IMR-90 (cell line): Measurements from ENCODE around the gene AKAP12. TPM values are rescaled to one million over a fixed set of nuclear protein-coding genes. Genes with fewer than 3 reads are reported as not detected.

ENCODE experiments used
- ATAC-seq: fragments of 200-7000 bp; cut with Tn5 transposase; 2 replicates; pipeline ENCODE4 v1.9.1; 2020; ENCODE audit warnings: low read depth, mild to moderate bottlenecking, moderate library complexity
- BruUV-seq: library from RNA; stranded (reverse); fragments of 400-500 nt; replicated peaks from 2 replicates; lab custom pipeline; 2021; lab: Mats Ljungman, UMichigan
- CTCF ChIA-PET: fragments of 300-600 bp; formaldehyde crosslinking; extraction: SDS; loops from one replicate; lab custom pipeline; 2021; ENCODE audit warnings: antibody characterized with exemption; lab: Yijun Ruan, JAX
- POLR2A ChIA-PET: fragments of 300-600 bp; sonication (Branson Sonifier 250); formaldehyde crosslinking; loops from one replicate; lab custom pipeline; 2022; ENCODE audit warnings: antibody characterized with exemption; ENCODE audit not compliant: unreplicated experiment; lab: Charles Lee
- DNase-seq: peaks from one replicate; pipeline ENCODE4 v3.0.0; 2013
- H2AFZ ChIP-seq: replicated peaks from 2 replicates; pipeline ENCODE3; 2013; ENCODE audit warnings: low read length, mild to moderate bottlenecking; ENCODE audit not compliant: poor library complexity
- H2AK5ac ChIP-seq: 2 replicates; pipeline ENCODE4 v1.6.1; 2013; ENCODE audit warnings: low read depth, low read length, inconsistent platforms
- H2AK9ac ChIP-seq: replicated peaks from 2 replicates; pipeline ENCODE3; 2013; ENCODE audit warnings: mild to moderate bottlenecking, low read depth, low read length, moderate library complexity; ENCODE audit not compliant: poor library complexity
- H2BK120ac ChIP-seq: 2 replicates; pipeline ENCODE4 v1.6.1; 2013; ENCODE audit warnings: low read depth, low read length, inconsistent platforms
- H2BK15ac ChIP-seq: 3 replicates; pipeline ENCODE4 v1.6.1; 2013; ENCODE audit warnings: low read depth, low read length, inconsistent platforms
- H2BK20ac ChIP-seq: 2 replicates; pipeline ENCODE4 v1.6.1; 2013; ENCODE audit warnings: low read depth, mild to moderate bottlenecking, inconsistent platforms, low read length, moderate library complexity
- H2BK5ac ChIP-seq: 2 replicates; pipeline ENCODE4 v1.6.1; 2013; ENCODE audit warnings: mild to moderate bottlenecking, low read depth, low read length, inconsistent platforms; ENCODE audit not compliant: poor library complexity, severe bottlenecking
- H3K14ac ChIP-seq: replicated peaks from 2 replicates; pipeline ENCODE4 v1.6.1; 2013; ENCODE audit warnings: low read depth, low read length, inconsistent platforms
- H3K18ac ChIP-seq: 2 replicates; pipeline ENCODE4 v1.6.1; 2013; ENCODE audit warnings: low read depth, low read length, control low read depth
- H3K23ac ChIP-seq: 2 replicates; pipeline ENCODE4 v1.6.1; 2013; ENCODE audit warnings: low read depth, low read length, inconsistent platforms
- H3K27ac ChIP-seq: 2 replicates; pipeline ENCODE4 v1.5.1; 2013; ENCODE audit warnings: mild to moderate bottlenecking, control low read depth, low read length; ENCODE audit not compliant: insufficient read depth
- H3K27me3 ChIP-seq: 2 replicates; pipeline ENCODE4 v1.6.1; 2013; ENCODE audit warnings: low read length; ENCODE audit not compliant: control insufficient read depth, insufficient read depth
- H3K36me3 ChIP-seq: 2 replicates; pipeline ENCODE4 v1.6.1; 2013; ENCODE audit warnings: low read length, mixed read lengths; ENCODE audit not compliant: control insufficient read depth, insufficient read depth
- H3K4ac ChIP-seq: 2 replicates; pipeline ENCODE4 v1.6.1; 2013; ENCODE audit warnings: low read depth, low read length, inconsistent platforms
- H3K4me1 ChIP-seq: 2 replicates; pipeline ENCODE4 v1.6.1; 2013; ENCODE audit warnings: low read length, mixed read lengths; ENCODE audit not compliant: control insufficient read depth, insufficient read depth
- H3K4me2 ChIP-seq: 2 replicates; pipeline ENCODE4 v1.6.1; 2013; ENCODE audit warnings: low read depth, mild to moderate bottlenecking, control low read depth, low read length, moderate library complexity
- H3K4me3 ChIP-seq: 2 replicates; pipeline ENCODE4 v1.5.1; 2013; ENCODE audit warnings: low read depth, mild to moderate bottlenecking, control low read depth, low read length, moderate library complexity; ENCODE audit not compliant: insufficient read depth
- H3K56ac ChIP-seq: 2 replicates; pipeline ENCODE4 v1.6.1; 2013; ENCODE audit warnings: low read length, inconsistent platforms; ENCODE audit not compliant: insufficient read depth; ENCODE audit errors: extremely low read depth
- H3K79me1 ChIP-seq, 2 experiments: 2 replicates each; pipeline ENCODE4 v1.6.1; 2013; ENCODE audit warnings: low read length in 2 of 2, inconsistent platforms in 1 of 2, low read depth in 1 of 2
- H3K9ac ChIP-seq: 2 replicates; pipeline ENCODE4 v1.6.1; 2013; ENCODE audit warnings: low read depth, low read length, control low read depth
- H3K9me1 ChIP-seq: 2 replicates; pipeline ENCODE4 v1.6.1; 2013; ENCODE audit warnings: low read length, inconsistent platforms; ENCODE audit not compliant: insufficient read depth
- H3K9me3 ChIP-seq: 2 replicates; pipeline ENCODE4 v1.6.1; 2013; ENCODE audit warnings: low read length; ENCODE audit not compliant: control insufficient read depth, insufficient read depth
- H4K20me1 ChIP-seq: 2 replicates; pipeline ENCODE4 v1.6.1; 2013; ENCODE audit warnings: low read length, inconsistent platforms; ENCODE audit not compliant: insufficient read depth
- H4K5ac ChIP-seq: 2 replicates; pipeline ENCODE4 v1.6.1; 2013; ENCODE audit warnings: mild to moderate bottlenecking, low read depth, low read length, control low read depth
- H4K8ac ChIP-seq, 2 experiments: 2 replicates each; pipeline ENCODE4 v1.6.1; 2013; ENCODE audit warnings: low read depth in 2 of 2, low read length in 2 of 2, control low read depth in 1 of 2, inconsistent platforms in 1 of 2
- H4K91ac ChIP-seq: 2 replicates; pipeline ENCODE4 v1.6.1; 2013; ENCODE audit warnings: low read depth, low read length, inconsistent platforms; ENCODE audit not compliant: insufficient read depth
- BHLHE40 ChIP-seq: fragments of 150-350 bp; IDR thresholded peaks from 2 replicates; pipeline ENCODE4 v1.6.1; 2016; ENCODE audit warnings: mild to moderate bottlenecking, low read depth, low read length
- CEBPB ChIP-seq: IDR thresholded peaks from 2 replicates; pipeline ENCODE4 v1.6.1; 2012; ENCODE audit warnings: low read depth, low read length, improper control_type of control experiment
- CHD1 ChIP-seq: IDR thresholded peaks from 2 replicates; pipeline ENCODE4 v1.6.1; 2012; ENCODE audit warnings: low read depth, low read length, improper control_type of control experiment
- ELK1 ChIP-seq: fragments of 150-350 bp; IDR thresholded peaks from 2 replicates; pipeline ENCODE4 v1.6.1; 2016; ENCODE audit warnings: low read depth, mild to moderate bottlenecking, low read length, moderate library complexity, borderline replicate concordance
- FOS ChIP-seq: fragments of 150-350 bp; IDR thresholded peaks from 2 replicates; pipeline ENCODE4 v1.6.1; 2016; ENCODE audit warnings: low read depth, low read length
- MAFK ChIP-seq: IDR thresholded peaks from 2 replicates; pipeline ENCODE4 v1.6.1; 2012; ENCODE audit warnings: low read depth, low read length, improper control_type of control experiment
- MAZ ChIP-seq: IDR thresholded peaks from 2 replicates; pipeline ENCODE4 v1.6.1; 2012; ENCODE audit warnings: low read depth, mild to moderate bottlenecking, low read length, improper control_type of control experiment, moderate library complexity, borderline replicate concordance
- MXI1 ChIP-seq: IDR thresholded peaks from 2 replicates; pipeline ENCODE4 v1.6.1; 2012; ENCODE audit warnings: low read depth, mild to moderate bottlenecking, low read length, moderate library complexity, borderline replicate concordance
- NFE2L2 ChIP-seq: fragments of 150-350 bp; IDR thresholded peaks from 2 replicates; pipeline ENCODE4 v1.6.1; 2016; ENCODE audit warnings: low read depth, mild to moderate bottlenecking, low read length
- RAD21 ChIP-seq: IDR thresholded peaks from 2 replicates; pipeline ENCODE4 v1.6.1; 2012; ENCODE audit warnings: low read length, improper control_type of control experiment
- RCOR1 ChIP-seq: IDR thresholded peaks from 2 replicates; pipeline ENCODE4 v1.6.1; 2012; ENCODE audit warnings: mild to moderate bottlenecking, low read length, improper control_type of control experiment; ENCODE audit not compliant: insufficient replicate concordance
- RFX5 ChIP-seq: IDR thresholded peaks from 2 replicates; pipeline ENCODE4 v1.8.0; 2012; ENCODE audit warnings: low read depth, mild to moderate bottlenecking, low read length, moderate library complexity
- SMC3 ChIP-seq: fragments of 150-350 bp; IDR thresholded peaks from 2 replicates; pipeline ENCODE4 v1.6.1; 2016; ENCODE audit warnings: low read depth, mild to moderate bottlenecking, antibody characterized with exemption, low read length, moderate library complexity
- WGBS, 2 experiments: methylation state at CpG; one replicate each; pipeline versions ENCODE4 v1.1.5 to v1.1.7; 2013; ENCODE audit warnings: missing lambda C conversion rate in 2 of 2; ENCODE audit not compliant: insufficient read length in 1 of 2; ENCODE audit errors: extremely low coverage in 2 of 2; 5-methylcytosine and 5-hydroxymethylcytosine counted together
- dilution Hi-C: fragments of 300-500 bp; cut with HindIII; formaldehyde crosslinking; loops from one replicate; pipeline ENCODE4 v1.14.3; 2018; ENCODE audit warnings: low sequenced_read_pairs; ENCODE audit not compliant: unreplicated experiment
- in situ Hi-C: fragments of 300-500 bp; cut with MboI; formaldehyde crosslinking; loops from 3 replicates; pipeline ENCODE4 v1.14.3; 2019; ENCODE audit warnings: low sequenced_read_pairs, inconsistent platforms, mixed read lengths
- intact Hi-C: fragments of 100-400 bp; cut with micrococcal nuclease; formaldehyde crosslinking; loops from 2 replicates; pipeline ENCODE4 v1.10.0; 2022
- polyA plus RNA-seq, 3 experiments: library from polyadenylated mRNA; depleted of rRNA; stranded (reverse); fragments of >200 nt; gene quantifications; 2 replicates each; pipeline ENCODE4 v1.2.3, GENCODE V29; 2012; ENCODE audit warnings: low replicate concordance in 1 of 3
- total RNA-seq: library from RNA; depleted of rRNA; stranded (reverse); fragments of >200 nt; gene quantifications from 2 replicates; pipeline ENCODE4 v1.2.3, GENCODE V29; 2012
- TF ChIP-seq, protein P1 (sequence below): conservative IDR thresholded peaks from 2 replicates; pipeline ENCODE4 v1.5.1; 2012; ENCODE audit warnings: mild to moderate bottlenecking, low read depth, low read length, improper control_type of control experiment
- TF ChIP-seq, protein P2 (sequence below): fragments of 150-350 bp; IDR thresholded peaks from 2 replicates; pipeline ENCODE4 v1.6.1; 2017; ENCODE audit warnings: mild to moderate bottlenecking, antibody characterized with exemption, low read length, low read depth

AKAP12 gene
- total and polyA plus RNA-seq, 2 of the 4 experiments (the other 2 are of a cell fraction) = 56.0 to 118 TPM

GRCh38 chr6:151340219-151340978 lies 100.6 kb downstream of the AKAP12 start:
- Histone ChIP-seq H4K20me1 (peaks cover 3% of the 10 kb centered on the region; the same call in 1 of the 2 replicates), H3K56ac (no peak overlapping the region), H4K5ac (no peak overlapping the region), H3K4ac (no peak overlapping the region; the same call in 1 of the 2 replicates), H2BK15ac (no peak overlapping the region), H2AK5ac (no peak overlapping the region), H3K4me2 (no peak overlapping the region), H4K8ac (no peak overlapping the region), H3K27ac (no peak overlapping the region), H3K9ac (no peak overlapping the region), H3K4me1 (no peaks in the 10 kb centered on the region), H2AK9ac (no peak overlapping the region), H3K23ac (no peak overlapping the region), H3K14ac (no peak overlapping the region), H3K4me3 (no peak overlapping the region), H3K36me3 (peaks cover 10% of the 10 kb centered on the region), H3K9me3 (no peaks in the 10 kb centered on the region), H2AFZ (no peak overlapping the region), H3K18ac (no peak overlapping the region), H2BK120ac (no peak overlapping the region), H2BK20ac (no peak overlapping the region), H2BK5ac (no peak overlapping the region), H3K9me1 (no peaks in the 10 kb centered on the region), H3K27me3 (no peaks in the 10 kb centered on the region), H3K79me1 (peaks cover 10 to 20% of the 10 kb centered on the region in 2 experiments), H4K91ac (no peak overlapping the region)
- ATAC-seq = no peak
- CTCF ChIA-PET = no interaction called here
- POLR2A ChIA-PET = no interaction called here
- in situ Hi-C loops = loop anchor here (25.0 kb wide), 1 partner anchor 928 kb away; no protein-coding TSS in a partner anchor
- intact Hi-C loops = no loop called here
- no TSS peak for BruUV-seq
- WGBS, 2 experiments = 82% methylated on average over 6 of the region's 15 CpGs; no CpG with 5 or more reads in 1 of the 2 experiments
- DNase-seq = no peak
- dilution Hi-C loops = no loop called here
- TF ChIP-seq MAZ (no peak), RFX5 (no peak), RCOR1 (no peak), RAD21 (no peak), CHD1 (no peak), SMC3 (no peak), CEBPB (no peak), MAFK (no peak), BHLHE40 (no peak), FOS (no peak), MXI1 (no peak), ELK1 (no peak), NFE2L2 (no peak)
- TF ChIP-seq, protein P1, sequence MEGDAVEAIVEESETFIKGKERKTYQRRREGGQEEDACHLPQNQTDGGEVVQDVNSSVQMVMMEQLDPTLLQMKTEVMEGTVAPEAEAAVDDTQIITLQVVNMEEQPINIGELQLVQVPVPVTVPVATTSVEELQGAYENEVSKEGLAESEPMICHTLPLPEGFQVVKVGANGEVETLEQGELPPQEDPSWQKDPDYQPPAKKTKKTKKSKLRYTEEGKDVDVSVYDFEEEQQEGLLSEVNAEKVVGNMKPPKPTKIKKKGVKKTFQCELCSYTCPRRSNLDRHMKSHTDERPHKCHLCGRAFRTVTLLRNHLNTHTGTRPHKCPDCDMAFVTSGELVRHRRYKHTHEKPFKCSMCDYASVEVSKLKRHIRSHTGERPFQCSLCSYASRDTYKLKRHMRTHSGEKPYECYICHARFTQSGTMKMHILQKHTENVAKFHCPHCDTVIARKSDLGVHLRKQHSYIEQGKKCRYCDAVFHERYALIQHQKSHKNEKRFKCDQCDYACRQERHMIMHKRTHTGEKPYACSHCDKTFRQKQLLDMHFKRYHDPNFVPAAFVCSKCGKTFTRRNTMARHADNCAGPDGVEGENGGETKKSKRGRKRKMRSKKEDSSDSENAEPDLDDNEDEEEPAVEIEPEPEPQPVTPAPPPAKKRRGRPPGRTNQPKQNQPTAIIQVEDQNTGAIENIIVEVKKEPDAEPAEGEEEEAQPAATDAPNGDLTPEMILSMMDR = no peak
- TF ChIP-seq, protein P2, sequence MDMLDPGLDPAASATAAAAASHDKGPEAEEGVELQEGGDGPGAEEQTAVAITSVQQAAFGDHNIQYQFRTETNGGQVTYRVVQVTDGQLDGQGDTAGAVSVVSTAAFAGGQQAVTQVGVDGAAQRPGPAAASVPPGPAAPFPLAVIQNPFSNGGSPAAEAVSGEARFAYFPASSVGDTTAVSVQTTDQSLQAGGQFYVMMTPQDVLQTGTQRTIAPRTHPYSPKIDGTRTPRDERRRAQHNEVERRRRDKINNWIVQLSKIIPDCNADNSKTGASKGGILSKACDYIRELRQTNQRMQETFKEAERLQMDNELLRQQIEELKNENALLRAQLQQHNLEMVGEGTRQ = no peak
